CD4-positive, alpha-beta T cell (primary cell): ENCODE results near the gene PER1. TPM values are rescaled to one million over a fixed set of nuclear protein-coding genes. Genes with fewer than 3 reads are reported as not detected.
A peak's percentile ranks its signal among the peaks of the same experiment; 100 is the strongest.

Experiments used
- ATAC-seq: fragments of 200-7000 bp; cut with Tn5 transposase; one replicate; pipeline ENCODE4 v1.10.0; 2022; ENCODE audit warnings: mild to moderate bottlenecking; ENCODE audit not compliant: poor library complexity
- CTCF ChIA-PET: fragments of 350-600 bp; sonication (Branson Sonifier 250); formaldehyde crosslinking; loops from one replicate; lab custom pipeline; 2021; ENCODE audit warnings: antibody characterized with exemption, inconsistent platforms; lab: Charles Lee
- POLR2A ChIA-PET: fragments of 350-600 bp; sonication (Branson Sonifier 250); formaldehyde crosslinking; loops from one replicate; lab custom pipeline; 2021; ENCODE audit warnings: antibody characterized with exemption, inconsistent platforms; lab: Charles Lee
- DNase-seq, 14 experiments: peaks; one replicate each; pipeline ENCODE4 v3.0.0-alpha.2; 2013 to 2020; ENCODE audit warnings: mixed read lengths in 2 of 14
- H3K27ac ChIP-seq, 2 donors: one replicate each; pipeline versions ENCODE4 v1.5.1 to v1.7.0; 2013; ENCODE audit warnings: low read length in 2 of 2, low read depth in 1 of 2, mild to moderate bottlenecking in 1 of 2
- H3K27me3 ChIP-seq, 2 experiments: 1 replicate in 1 of 2; 2 replicates in 1 of 2; pipeline versions ENCODE4 v1.6.1 to v1.7.0; 2013; ENCODE audit warnings: low read length in 2 of 2, control low read depth in 1 of 2, mild to moderate bottlenecking in 1 of 2, moderate library complexity in 1 of 2; ENCODE audit not compliant: insufficient read depth in 2 of 2, control insufficient read depth in 1 of 2
- H3K36me3 ChIP-seq: one replicate; pipeline ENCODE4 v1.6.1; 2013; ENCODE audit warnings: low read length, control low read depth; ENCODE audit not compliant: insufficient read depth
- H3K4me1 ChIP-seq: one replicate; pipeline ENCODE4 v1.6.1; 2013; ENCODE audit warnings: low read length, control low read depth; ENCODE audit not compliant: insufficient read depth
- H3K4me3 ChIP-seq: one replicate; pipeline ENCODE4 v1.5.1; 2013; ENCODE audit warnings: mild to moderate bottlenecking, low read length, moderate library complexity
- H3K9me3 ChIP-seq, 2 experiments: 1 replicate in 1 of 2; 2 replicates in 1 of 2; pipeline versions ENCODE4 v1.6.1 to v1.7.0; 2013; ENCODE audit warnings: low read length in 2 of 2, mild to moderate bottlenecking in 2 of 2, control low read depth in 1 of 2, moderate library complexity in 1 of 2; ENCODE audit not compliant: control insufficient read depth in 1 of 2, insufficient read depth in 1 of 2
- H3K27ac Mint-ChIP-seq: one replicate; pipeline ENCODE4 v1.8.0; 2020; ENCODE audit warnings: mixed read lengths
- H3K27me3 Mint-ChIP-seq: one replicate; pipeline ENCODE4 v1.8.0; 2021; ENCODE audit warnings: mixed read lengths
- H3K36me3 Mint-ChIP-seq: one replicate; pipeline ENCODE4 v1.8.0; 2021; ENCODE audit warnings: low read depth, mixed read lengths
- H3K4me1 Mint-ChIP-seq: one replicate; pipeline ENCODE4 v1.8.0; 2021; ENCODE audit warnings: low read depth, mixed read lengths
- H3K4me3 Mint-ChIP-seq: one replicate; pipeline ENCODE4 v1.8.0; 2020; ENCODE audit warnings: mild to moderate bottlenecking, mixed read lengths
- H3K9me3 Mint-ChIP-seq: one replicate; pipeline ENCODE4 v1.8.0; 2020; ENCODE audit warnings: mixed read lengths
- intact Hi-C, 2 experiments: fragments of 100-400 bp; cut with DNase I in 1 of 2; cut with micrococcal nuclease in 1 of 2; formaldehyde crosslinking; loops; one replicate each; pipeline versions ENCODE4 v1.15.1 to v1.9.0; 2023 to 2025; cut with DNase I, micrococcal nuclease
- total RNA-seq, 174 experiments: library from RNA in 2 of 174; stranded (reverse) in 2 of 174; gene quantifications; one replicate each; pipeline ENCODE4 v1.2.3 and lab custom pipeline; 2021 to 2026
- TF ChIP-seq, protein P1 (sequence below): fragments of 200-600 bp; IDR thresholded peaks from one replicate; pipeline ENCODE4 v1.8.0; 2022; ENCODE audit warnings: antibody characterized with exemption, mild to moderate bottlenecking

The PER1 gene
- total RNA-seq, 2 experiments from 2014 or later, result 1,723 to 1,794 TPM

GRCh38 chr17:8161289-8162232, 9.4 kb upstream of the PER1 start:
- Histone ChIP-seq H3K4me3 (peak overlapping the region; percentile 86), H3K27me3 (no peaks in the 10 kb centered on the region), H3K4me1 (peaks cover 80% of the 10 kb centered on the region), H3K27ac (peak overlapping the region; percentile 94 to 96), H3K9me3 (no peaks in the 10 kb centered on the region), H3K36me3 (peaks cover 31% of the 10 kb centered on the region)
- ChIA-PET CTCF (interaction anchor here (1.8 kb wide), 1 partner anchor 22 kb away, joined by 7 read pairs; no protein-coding TSS in a partner anchor), POLR2A (interaction anchor here (0.6 to 16.4 kb wide), 8 partner anchors 10 to 60 kb away, joined by 3 to 419 read pairs (median 19); partner anchors contain the start of genes ALOXE3, BORCS6, PER1 and TMEM107)
- Mint-ChIP-seq H3K4me1 (peaks cover 64% of the 10 kb centered on the region), H3K27ac (no peak overlapping the region), H3K36me3 (peaks cover 43% of the 10 kb centered on the region), H3K4me3 (peak overlapping the region; percentile 95), H3K9me3 (no peaks in the 10 kb centered on the region), H3K27me3 (no peaks in the 10 kb centered on the region)
- DNase-seq (peak in 3 of 14 experiments; percentile 42 to 54 (median 49)), ATAC-seq (peak; percentile 6)
- TF ChIP-seq, protein P1, sequence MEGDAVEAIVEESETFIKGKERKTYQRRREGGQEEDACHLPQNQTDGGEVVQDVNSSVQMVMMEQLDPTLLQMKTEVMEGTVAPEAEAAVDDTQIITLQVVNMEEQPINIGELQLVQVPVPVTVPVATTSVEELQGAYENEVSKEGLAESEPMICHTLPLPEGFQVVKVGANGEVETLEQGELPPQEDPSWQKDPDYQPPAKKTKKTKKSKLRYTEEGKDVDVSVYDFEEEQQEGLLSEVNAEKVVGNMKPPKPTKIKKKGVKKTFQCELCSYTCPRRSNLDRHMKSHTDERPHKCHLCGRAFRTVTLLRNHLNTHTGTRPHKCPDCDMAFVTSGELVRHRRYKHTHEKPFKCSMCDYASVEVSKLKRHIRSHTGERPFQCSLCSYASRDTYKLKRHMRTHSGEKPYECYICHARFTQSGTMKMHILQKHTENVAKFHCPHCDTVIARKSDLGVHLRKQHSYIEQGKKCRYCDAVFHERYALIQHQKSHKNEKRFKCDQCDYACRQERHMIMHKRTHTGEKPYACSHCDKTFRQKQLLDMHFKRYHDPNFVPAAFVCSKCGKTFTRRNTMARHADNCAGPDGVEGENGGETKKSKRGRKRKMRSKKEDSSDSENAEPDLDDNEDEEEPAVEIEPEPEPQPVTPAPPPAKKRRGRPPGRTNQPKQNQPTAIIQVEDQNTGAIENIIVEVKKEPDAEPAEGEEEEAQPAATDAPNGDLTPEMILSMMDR, result no peak
- intact Hi-C loops, result loop anchor here in 1 of 2 experiments (5.0 kb wide), 1 partner anchor 39 kb away; the partner anchor contains the start of gene HES7

GRCh38 chr17:8160741-8161221, 8.6 kb upstream of the PER1 start:
- peak overlapping the region; percentile 86 for H3K4me3 ChIP-seq

DNA sequence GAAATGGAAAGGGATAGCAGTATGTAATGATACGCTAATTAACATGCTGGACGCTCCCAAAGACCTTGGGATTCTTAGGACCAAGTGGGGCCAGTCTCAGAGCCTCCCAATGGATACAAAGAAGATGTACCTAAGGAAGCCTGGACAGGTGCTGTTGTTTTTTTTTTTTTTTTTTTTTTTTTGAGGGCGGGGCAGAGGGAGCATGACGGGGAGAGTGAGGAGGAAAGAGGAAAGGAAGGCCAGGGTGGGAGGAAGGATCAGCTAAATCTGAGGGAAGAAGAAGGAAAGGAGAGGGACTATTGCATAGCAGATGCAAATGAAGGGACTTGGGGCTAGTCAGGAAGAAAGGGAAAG, 8.0 kb upstream of the PER1 start:
- TF ChIP-seq, protein P1, result no peak
- H3K4me1 Mint-ChIP-seq, result peaks cover 65% of the 10 kb centered on the region
- ChIA-PET POLR2A (interaction anchor here (1.1 to 16.4 kb wide), 6 partner anchors 14 to 62 kb away, joined by 4 to 419 read pairs (median 67); partner anchors contain the start of genes ALOXE3, BORCS6, HES7 and TMEM107), CTCF (no interaction called here)
- H3K27me3 ChIP-seq, result no peaks in the 10 kb centered on the region
- peaks cover 82% of the 10 kb centered on the region for H3K4me1 ChIP-seq
- H3K36me3 Mint-ChIP-seq, result peaks cover 47% of the 10 kb centered on the region
- DNase-seq (peak in 1 of 14 experiments; percentile 10), ATAC-seq (no peak)
- H3K9me3 Mint-ChIP-seq, result no peaks in the 10 kb centered on the region
- peaks cover 31% of the 10 kb centered on the region for H3K36me3 ChIP-seq
- no peak overlapping the region for H3K27ac Mint-ChIP-seq
- peak overlapping the region; percentile 1 to 94 for H3K27ac ChIP-seq
- H3K4me3 ChIP-seq, result no peak overlapping the region
- H3K27me3 Mint-ChIP-seq, result no peaks in the 10 kb centered on the region
- no peaks in the 10 kb centered on the region for H3K9me3 ChIP-seq
- intact Hi-C loops, result loop anchor here in 1 of 2 experiments (5.0 kb wide), 1 partner anchor 38 kb away; the partner anchor contains the start of gene HES7
- H3K4me3 Mint-ChIP-seq, result peak overlapping the region; percentile 82

More at GRCh38 chr17:8160741-8161221, 8.6 kb upstream of the PER1 start:
- intact Hi-C loops, result loop anchor here in 1 of 2 experiments (5.0 kb wide), 1 partner anchor 38 kb away; the partner anchor contains the start of gene HES7
- TF ChIP-seq, protein P1, result no peak
- H3K4me3 Mint-ChIP-seq, result peak overlapping the region; percentile 95
- H3K27me3 Mint-ChIP-seq, result no peaks in the 10 kb centered on the region
- Histone ChIP-seq H3K9me3 (no peaks in the 10 kb centered on the region), H3K27ac (peak overlapping the region; percentile 94 to 96), H3K36me3 (peaks cover 31% of the 10 kb centered on the region), H3K4me1 (peaks cover 82% of the 10 kb centered on the region), H3K27me3 (no peaks in the 10 kb centered on the region)
- ChIA-PET POLR2A (interaction anchor here (1.3 to 16.4 kb wide), 6 partner anchors 9 to 61 kb away, joined by 3 to 419 read pairs (median 67); partner anchors contain the start of genes ALOXE3, BORCS6, PER1 and TMEM107), CTCF (interaction anchor here (1.8 kb wide), 1 partner anchor 22 kb away, joined by 7 read pairs; no protein-coding TSS in a partner anchor)
- DNase-seq, result peak in 1 of 14 experiments; percentile 9
- ATAC-seq, result no peak
- no peak overlapping the region for H3K27ac Mint-ChIP-seq
- H3K36me3 Mint-ChIP-seq, result peaks cover 43% of the 10 kb centered on the region
- H3K4me1 Mint-ChIP-seq, result peaks cover 62% of the 10 kb centered on the region
- no peaks in the 10 kb centered on the region for H3K9me3 Mint-ChIP-seq
